Measurements from ENCODE around the gene RECQL5.

Gene RECQL5

GRCh38 chr17:75685499-75685898, 18.5 kb upstream of the RECQL5 start:
- no peak for DNase-seq

- no peak for DNase-seq
These were observed 18.0 kb upstream of the RECQL5 start for GRCh38 chr17:75684924-75685323.

GRCh38 chr17:75684249-75684648, 17.3 kb upstream of the RECQL5 start:
- DNase-seq, result no peak

GRCh38 chr17:75683583-75683982, 16.6 kb upstream of the RECQL5 start:
- DNase-seq, result no peak

GRCh38 chr17:75681289-75681688, 14.3 kb upstream of the RECQL5 start:
- no peak for DNase-seq

GRCh38 chr17:75680431-75680830, 13.5 kb upstream of the RECQL5 start:
- no peak for DNase-seq

GRCh38 chr17:75679706-75680211, 12.8 kb upstream of the RECQL5 start:
- no peak for DNase-seq

- DNase-seq, result no peak
These were observed 9.5 kb upstream of the RECQL5 start for GRCh38 chr17:75676461-75676860.

GRCh38 chr17:75673487-75673886, 6.5 kb upstream of the RECQL5 start:
- DNase-seq, result no peak

- DNase-seq, result no peak
These were observed 5.1 kb upstream of the RECQL5 start for GRCh38 chr17:75672011-75672410.

GRCh38 chr17:75670868-75671267, 3.9 kb upstream of the RECQL5 start:
- no peak for DNase-seq

GRCh38 chr17:75668489-75668888, 1.5 kb upstream of the RECQL5 start:
- DNase-seq, result no peak

GRCh38 chr17:75667825-75668224, 871 bp upstream of the RECQL5 start:
- DNase-seq, result no peak

GRCh38 chr17:75665981-75666380, 973 bp downstream of the RECQL5 start:
- DNase-seq, result no peak

- no peak for DNase-seq
These were observed 2.8 kb downstream of the RECQL5 start for GRCh38 chr17:75664099-75664549.

GRCh38 chr17:75662511-75662910, 4.4 kb downstream of the RECQL5 start:
- DNase-seq, result no peak

- no peak for DNase-seq
These were observed 5.4 kb downstream of the RECQL5 start for GRCh38 chr17:75661531-75661930.

- no peak for DNase-seq
These were observed 8.7 kb downstream of the RECQL5 start for GRCh38 chr17:75658237-75658636.

- no peak for DNase-seq
These were observed 12.8 kb downstream of the RECQL5 start for GRCh38 chr17:75654176-75654575.

- DNase-seq, result no peak
These were observed 13.9 kb downstream of the RECQL5 start for GRCh38 chr17:75652934-75653549.

GRCh38 chr17:75652341-75652740, 14.6 kb downstream of the RECQL5 start:
- DNase-seq, result no peak

GRCh38 chr17:75650874-75651273, 16.1 kb downstream of the RECQL5 start:
- no peak for DNase-seq

- DNase-seq, result no peak
These were observed 17.3 kb downstream of the RECQL5 start for GRCh38 chr17:75649687-75650086.

GRCh38 chr17:75647921-75648320, 19.0 kb downstream of the RECQL5 start:
- DNase-seq, result no peak

GRCh38 chr17:75647061-75647460, 19.9 kb downstream of the RECQL5 start:
- DNase-seq, result no peak

Data from activated CD4-positive, alpha-beta T cell treated with anti-CD3 and anti-CD28 coated beads, Interleukin-2, amount 50 U/mL, for 1 hour (primary cell).